Measurements from ENCODE around the gene MGME1.

DNA sequence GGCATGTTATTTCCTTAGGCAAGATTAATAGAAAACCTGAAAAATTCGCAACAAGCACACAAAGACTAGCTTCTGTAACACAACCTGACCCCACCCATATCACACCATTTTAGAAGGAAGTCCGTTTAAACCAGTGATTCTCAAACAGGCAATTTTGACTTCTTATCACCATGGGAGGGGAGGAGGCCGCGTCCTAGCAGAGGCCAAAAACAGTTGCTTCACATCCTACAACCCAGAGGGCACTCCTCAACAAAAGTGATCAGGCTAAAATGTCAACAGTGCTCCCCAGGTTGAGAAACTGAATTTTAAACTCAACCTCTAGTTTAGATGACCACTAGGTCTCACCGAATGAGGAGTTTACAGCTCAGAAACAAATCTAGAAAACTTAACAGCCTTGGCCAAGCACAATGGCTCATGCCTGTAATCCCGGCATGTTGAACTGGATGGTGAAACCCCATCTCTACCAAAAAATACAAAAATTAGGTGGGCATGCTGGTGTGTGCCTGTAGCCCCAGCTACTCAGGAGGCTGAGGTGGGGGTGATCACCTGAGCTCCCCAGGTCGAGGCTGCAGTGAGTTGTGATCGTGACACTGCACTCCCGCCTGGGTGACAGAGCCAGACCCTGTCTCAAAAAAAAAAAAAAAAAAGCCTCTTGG is 3.6 kb upstream of the MGME1 start:
- TF ChIP-seq, protein P1, sequence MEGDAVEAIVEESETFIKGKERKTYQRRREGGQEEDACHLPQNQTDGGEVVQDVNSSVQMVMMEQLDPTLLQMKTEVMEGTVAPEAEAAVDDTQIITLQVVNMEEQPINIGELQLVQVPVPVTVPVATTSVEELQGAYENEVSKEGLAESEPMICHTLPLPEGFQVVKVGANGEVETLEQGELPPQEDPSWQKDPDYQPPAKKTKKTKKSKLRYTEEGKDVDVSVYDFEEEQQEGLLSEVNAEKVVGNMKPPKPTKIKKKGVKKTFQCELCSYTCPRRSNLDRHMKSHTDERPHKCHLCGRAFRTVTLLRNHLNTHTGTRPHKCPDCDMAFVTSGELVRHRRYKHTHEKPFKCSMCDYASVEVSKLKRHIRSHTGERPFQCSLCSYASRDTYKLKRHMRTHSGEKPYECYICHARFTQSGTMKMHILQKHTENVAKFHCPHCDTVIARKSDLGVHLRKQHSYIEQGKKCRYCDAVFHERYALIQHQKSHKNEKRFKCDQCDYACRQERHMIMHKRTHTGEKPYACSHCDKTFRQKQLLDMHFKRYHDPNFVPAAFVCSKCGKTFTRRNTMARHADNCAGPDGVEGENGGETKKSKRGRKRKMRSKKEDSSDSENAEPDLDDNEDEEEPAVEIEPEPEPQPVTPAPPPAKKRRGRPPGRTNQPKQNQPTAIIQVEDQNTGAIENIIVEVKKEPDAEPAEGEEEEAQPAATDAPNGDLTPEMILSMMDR (conservative IDR thresholded peaks at IDR 0.05), result no peak
- no peak for TF ChIP-seq EZH2 (IDR thresholded peaks at IDR 0.05; ENCODE audit: low read depth)
